ENCODE measurements around the gene NRP2. TPM values are rescaled to one million over a fixed set of nuclear protein-coding genes. Genes with fewer than 3 reads are reported as not detected.

Gene NRP2
- total RNA-seq, 4 donors from 2014 or later = 4.9 to 22.4 (median 14.5) TPM

DNA sequence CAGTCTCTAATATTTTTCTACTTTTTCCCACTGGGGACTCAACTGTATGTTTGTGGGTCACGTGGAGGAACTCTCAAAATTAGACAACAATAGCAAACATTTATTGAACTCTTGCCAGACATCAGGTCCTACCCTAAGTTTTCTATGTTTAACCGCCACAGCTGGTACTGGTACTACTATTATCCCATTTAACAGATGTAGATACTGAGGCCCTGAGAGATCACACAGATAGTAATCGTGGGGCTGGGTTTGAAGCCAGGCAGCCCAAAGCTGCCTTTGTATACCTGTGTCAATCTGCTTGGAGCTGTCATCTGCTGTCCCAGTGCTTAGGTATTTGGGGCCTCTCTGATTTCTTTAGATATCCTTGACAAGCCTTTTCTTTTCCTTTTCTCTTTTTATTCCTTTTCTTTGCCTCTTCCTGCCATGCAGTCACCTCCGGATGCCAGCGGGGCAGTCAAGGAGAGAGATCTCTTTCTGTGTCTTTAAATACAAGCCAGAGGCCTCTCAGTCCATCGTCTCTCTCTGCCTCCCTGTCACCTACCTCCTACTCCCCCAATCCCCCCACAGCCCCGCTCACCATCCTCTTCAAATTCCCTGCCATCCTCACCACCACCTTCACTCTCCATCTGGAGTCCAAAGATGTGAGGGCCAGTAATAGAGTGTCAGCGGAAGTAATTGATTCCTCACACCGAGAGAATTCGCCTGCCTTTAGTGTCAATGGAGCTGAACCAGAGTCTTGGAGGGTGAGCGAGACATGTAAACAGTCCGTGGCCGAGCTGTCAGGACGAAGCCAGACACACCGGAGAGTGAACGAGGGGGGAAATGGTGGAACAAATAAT, 23.4 kb downstream of the NRP2 start:
- H3K27ac ChIP-seq = peak overlapping the region; percentile 52 to 80 (median 74)
- no peak overlapping the region for H3K4me3 ChIP-seq
- H3K27me3 ChIP-seq = no peaks in the 10 kb centered on the region
- H3K36me3 ChIP-seq = no peaks in the 10 kb centered on the region
- H3K9me3 ChIP-seq = no peaks in the 10 kb centered on the region
- DNase-seq = no peak
- peaks cover 0 to 54% (median 2%) of the 10 kb centered on the region in 4 donors for H3K4me1 ChIP-seq
- TF ChIP-seq, protein P1, sequence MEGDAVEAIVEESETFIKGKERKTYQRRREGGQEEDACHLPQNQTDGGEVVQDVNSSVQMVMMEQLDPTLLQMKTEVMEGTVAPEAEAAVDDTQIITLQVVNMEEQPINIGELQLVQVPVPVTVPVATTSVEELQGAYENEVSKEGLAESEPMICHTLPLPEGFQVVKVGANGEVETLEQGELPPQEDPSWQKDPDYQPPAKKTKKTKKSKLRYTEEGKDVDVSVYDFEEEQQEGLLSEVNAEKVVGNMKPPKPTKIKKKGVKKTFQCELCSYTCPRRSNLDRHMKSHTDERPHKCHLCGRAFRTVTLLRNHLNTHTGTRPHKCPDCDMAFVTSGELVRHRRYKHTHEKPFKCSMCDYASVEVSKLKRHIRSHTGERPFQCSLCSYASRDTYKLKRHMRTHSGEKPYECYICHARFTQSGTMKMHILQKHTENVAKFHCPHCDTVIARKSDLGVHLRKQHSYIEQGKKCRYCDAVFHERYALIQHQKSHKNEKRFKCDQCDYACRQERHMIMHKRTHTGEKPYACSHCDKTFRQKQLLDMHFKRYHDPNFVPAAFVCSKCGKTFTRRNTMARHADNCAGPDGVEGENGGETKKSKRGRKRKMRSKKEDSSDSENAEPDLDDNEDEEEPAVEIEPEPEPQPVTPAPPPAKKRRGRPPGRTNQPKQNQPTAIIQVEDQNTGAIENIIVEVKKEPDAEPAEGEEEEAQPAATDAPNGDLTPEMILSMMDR (IDR thresholded peaks at IDR 0.05) = no peak
- TF ChIP-seq POLR2A (IDR thresholded peaks at IDR 0.05) = no peak

DNA sequence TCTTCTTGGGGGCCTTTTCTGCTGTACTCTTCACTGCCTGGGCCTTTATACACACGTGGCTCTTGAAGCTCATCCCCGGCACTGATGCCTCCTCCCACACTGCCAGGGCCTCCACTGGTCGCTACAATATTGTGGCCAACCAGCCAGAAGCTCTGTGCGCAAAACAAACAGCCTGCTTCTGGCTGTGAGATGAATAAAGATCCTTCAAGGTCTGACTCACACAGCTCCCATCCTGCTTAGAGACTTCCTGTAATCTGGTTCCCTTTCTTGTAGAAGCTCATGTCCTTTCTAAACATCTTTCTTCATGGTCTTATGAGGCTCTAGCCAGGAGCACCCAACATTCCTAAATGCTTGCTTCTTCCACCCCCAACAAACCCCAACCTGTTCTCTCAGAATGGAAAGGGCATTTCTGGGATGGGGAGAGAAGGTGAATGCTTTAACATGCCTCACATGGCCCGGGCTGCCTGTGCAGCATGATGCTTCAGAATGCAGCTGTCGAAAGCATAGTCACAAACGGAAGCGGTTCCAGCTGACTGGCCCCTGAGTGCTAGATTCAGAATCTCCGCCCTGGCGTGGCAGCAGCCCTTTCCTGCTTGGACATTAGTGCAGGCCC, 24.6 kb downstream of the NRP2 start:
- TF ChIP-seq POLR2A (IDR thresholded peaks at IDR 0.05) = no peak
- TF ChIP-seq, protein P1 (IDR thresholded peaks at IDR 0.05) = no peak
- H3K4me1 ChIP-seq = peaks cover 0 to 44% (median 0%) of the 10 kb centered on the region in 4 donors
- H3K27ac ChIP-seq = peak overlapping the region; percentile 52 to 80 (median 74)
- peak in 2 of 3 donors; percentile 86 for DNase-seq
- no peaks in the 10 kb centered on the region for H3K36me3 ChIP-seq
- no peaks in the 10 kb centered on the region for H3K9me3 ChIP-seq
- no peak overlapping the region for H3K4me3 ChIP-seq
- H3K27me3 ChIP-seq = no peaks in the 10 kb centered on the region

DNA sequence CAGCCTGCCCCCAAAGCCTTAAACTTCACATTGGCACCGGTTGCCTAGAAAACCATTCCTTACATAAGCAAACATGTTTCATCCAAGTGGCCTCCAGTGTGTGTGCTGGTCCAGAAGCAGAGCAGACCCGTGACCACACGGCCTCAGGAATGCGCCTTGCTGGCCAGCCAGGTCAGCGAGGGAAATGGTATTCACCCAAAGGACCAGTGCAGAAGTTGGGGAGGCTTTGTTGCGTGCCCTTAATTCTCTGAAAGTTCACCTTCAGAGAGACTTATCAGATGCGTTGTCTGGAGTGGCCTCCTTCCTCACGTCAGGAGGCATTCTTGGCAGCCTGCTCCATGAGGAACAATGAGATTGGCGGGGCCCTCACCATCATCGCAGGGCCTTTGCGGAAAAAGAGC, 25.9 kb downstream of the NRP2 start:
- no peak for DNase-seq

DNA sequence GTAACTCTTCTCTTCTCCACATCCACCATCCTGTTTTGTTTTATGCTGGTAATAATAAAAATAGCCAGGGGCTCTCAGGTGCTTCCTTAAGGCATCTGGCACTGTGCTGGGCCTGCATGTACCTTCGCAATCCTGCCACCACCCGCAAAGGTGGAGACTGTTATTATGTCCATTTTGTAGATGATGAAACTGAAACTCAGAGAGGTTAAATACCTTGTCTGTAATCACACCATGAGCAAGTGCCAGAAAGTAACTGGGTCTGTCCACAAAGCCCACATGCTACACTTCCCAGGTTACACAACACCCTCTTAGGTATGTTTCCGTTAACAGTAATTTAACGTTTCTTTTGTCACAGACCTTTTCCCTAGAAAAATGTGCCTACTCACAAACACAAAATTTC, 27.0 kb downstream of the NRP2 start:
- no peak for DNase-seq
- Histone ChIP-seq H3K27me3 (no peaks in the 10 kb centered on the region), H3K36me3 (no peaks in the 10 kb centered on the region), H3K9me3 (no peaks in the 10 kb centered on the region), H3K4me3 (no peak overlapping the region), H3K27ac (peak overlapping the region in 1 of 4 donors; percentile 80), H3K4me1 (peaks cover 0 to 29% (median 0%) of the 10 kb centered on the region in 4 donors)
- TF ChIP-seq POLR2A (IDR thresholded peaks at IDR 0.05) = no peak

More for the DNA sequence above, 25.9 kb downstream of the NRP2 start:
- Histone ChIP-seq H3K27me3 (no peaks in the 10 kb centered on the region), H3K4me1 (peaks cover 0 to 37% (median 0%) of the 10 kb centered on the region in 4 donors), H3K9me3 (no peaks in the 10 kb centered on the region), H3K27ac (peak overlapping the region in 3 of 4 donors; percentile 70 to 80 (median 78)), H3K4me3 (no peak overlapping the region), H3K36me3 (no peaks in the 10 kb centered on the region)
- TF ChIP-seq, protein P1 (IDR thresholded peaks at IDR 0.05) = no peak

DNA sequence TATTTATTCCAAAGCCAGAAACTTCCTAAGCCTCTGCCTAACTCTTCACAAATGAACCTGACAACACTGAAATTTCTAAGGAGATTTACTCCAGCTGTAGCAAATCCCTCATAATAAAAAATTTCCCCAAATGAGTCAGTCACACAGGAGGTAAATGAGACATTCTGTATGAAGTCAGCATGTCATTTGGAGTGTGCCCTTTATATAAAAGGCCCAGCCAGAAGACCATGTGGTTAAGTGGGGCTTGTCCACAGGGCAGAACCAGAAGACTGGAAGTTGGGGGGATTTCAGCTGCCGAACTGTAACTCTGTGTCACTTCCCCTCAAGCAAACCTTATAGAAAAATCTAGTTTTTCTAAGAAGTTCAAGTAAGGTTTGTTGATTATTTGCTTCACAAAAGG, 30.2 kb downstream of the NRP2 start:
- TF ChIP-seq POLR2A (IDR thresholded peaks at IDR 0.05) = no peak
- H3K9me3 ChIP-seq = no peaks in the 10 kb centered on the region
- no peaks in the 10 kb centered on the region for H3K36me3 ChIP-seq
- H3K4me3 ChIP-seq = no peak overlapping the region
- peaks cover 0 to 15% (median 0%) of the 10 kb centered on the region in 4 donors for H3K4me1 ChIP-seq
- no peaks in the 10 kb centered on the region for H3K27me3 ChIP-seq
- H3K27ac ChIP-seq = peak overlapping the region in 1 of 4 donors; percentile 65
- DNase-seq = no peak

DNA sequence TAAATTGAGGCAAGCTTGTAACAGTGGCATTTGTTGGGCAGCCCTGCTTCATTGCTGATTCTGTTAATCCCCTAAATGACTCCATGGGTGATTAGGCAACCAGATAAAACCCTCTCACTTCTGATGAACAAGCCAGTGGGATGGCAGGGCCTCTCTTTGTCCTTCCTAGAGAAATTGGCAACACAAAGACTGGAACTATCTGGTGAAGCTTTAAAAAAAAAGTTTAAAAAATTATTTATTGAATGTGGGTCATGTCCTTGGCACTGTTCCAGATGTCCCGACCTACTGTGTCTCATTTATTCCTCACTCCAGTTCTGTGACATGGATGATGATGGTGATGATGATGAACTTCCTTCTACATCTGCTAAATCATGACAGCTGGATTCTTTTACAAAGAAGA, 30.8 kb downstream of the NRP2 start:
- Histone ChIP-seq H3K36me3 (no peaks in the 10 kb centered on the region), H3K4me3 (no peak overlapping the region), H3K27me3 (no peaks in the 10 kb centered on the region), H3K9me3 (no peaks in the 10 kb centered on the region), H3K27ac (peak overlapping the region in 1 of 4 donors; percentile 65), H3K4me1 (peaks cover 0 to 9% (median 0%) of the 10 kb centered on the region in 4 donors)
- TF ChIP-seq, protein P1 (IDR thresholded peaks at IDR 0.05) = no peak
- no peak for TF ChIP-seq POLR2A (IDR thresholded peaks at IDR 0.05)
- DNase-seq = no peak

Measured in Peyer's patch (tissue), 4 donors.